Testis (tissue), 2 donors: Measurements from ENCODE around the gene LNX2.

ENCODE experiments used
- CTCF ChIP-seq, 3 experiments: fragments of 450-650 bp in 2 of 3; fragments of 200-600 bp in 1 of 3; sonication (generic) in 1 of 3; IDR thresholded peaks; one replicate each; pipeline ENCODE4 v1.5.1; 2016 to 2019; ENCODE audit warnings: antibody characterized with exemption in 3 of 3, mild to moderate bottlenecking in 2 of 3, moderate library complexity in 1 of 3
- POLR2A ChIP-seq: fragments of 450-650 bp; IDR thresholded peaks from one replicate; pipeline ENCODE4 v1.6.1; 2017; ENCODE audit warnings: antibody characterized with exemption, mild to moderate bottlenecking, moderate library complexity

GRCh38 chr13:27662738-27663470, 42.6 kb upstream of the LNX2 start:
- no peak for TF ChIP-seq CTCF (IDR thresholded peaks at IDR 0.05)
- no peak for TF ChIP-seq POLR2A
